ENCODE measurements around the gene HSD11B2.

GRCh38 chr16:67431775-67432505, 1.0 kb downstream of the HSD11B2 start:
- TF ChIP-seq CTCF (IDR thresholded peaks at IDR 0.05; ENCODE audit: poor library complexity) (no peak), EZH2 (IDR thresholded peaks at IDR 0.05; ENCODE audit: borderline replicate concordance) (no peak)
